HUES48 (cell line): Measurements from ENCODE around the gene ZNF805.

Source experiments
- H3K27ac ChIP-seq: one replicate; pipeline ENCODE4 v1.7.0; 2013; ENCODE audit warnings: low read depth, low read length, inconsistent platforms
- H3K27me3 ChIP-seq: 2 replicates; pipeline ENCODE4 v1.6.1; 2013; ENCODE audit warnings: mild to moderate bottlenecking, low read length; ENCODE audit not compliant: control insufficient read depth, insufficient read depth
- H3K36me3 ChIP-seq: 2 replicates; pipeline ENCODE4 v1.6.1; 2013; ENCODE audit warnings: low read length; ENCODE audit not compliant: control insufficient read depth, insufficient read depth
- H3K4me1 ChIP-seq: 2 replicates; pipeline ENCODE4 v1.6.1; 2013; ENCODE audit warnings: mild to moderate bottlenecking, low read length; ENCODE audit not compliant: control insufficient read depth, insufficient read depth
- H3K4me3 ChIP-seq: 2 replicates; pipeline ENCODE4 v1.5.1; 2013; ENCODE audit warnings: mild to moderate bottlenecking, low read depth, low read length
- H3K9ac ChIP-seq: 2 replicates; pipeline ENCODE4 v1.6.1; 2013; ENCODE audit warnings: mild to moderate bottlenecking, low read depth, low read length, moderate library complexity
- H3K9me3 ChIP-seq: 2 replicates; pipeline ENCODE4 v1.6.1; 2013; ENCODE audit warnings: low read length; ENCODE audit not compliant: control insufficient read depth, insufficient read depth

ZNF805 gene

DNA sequence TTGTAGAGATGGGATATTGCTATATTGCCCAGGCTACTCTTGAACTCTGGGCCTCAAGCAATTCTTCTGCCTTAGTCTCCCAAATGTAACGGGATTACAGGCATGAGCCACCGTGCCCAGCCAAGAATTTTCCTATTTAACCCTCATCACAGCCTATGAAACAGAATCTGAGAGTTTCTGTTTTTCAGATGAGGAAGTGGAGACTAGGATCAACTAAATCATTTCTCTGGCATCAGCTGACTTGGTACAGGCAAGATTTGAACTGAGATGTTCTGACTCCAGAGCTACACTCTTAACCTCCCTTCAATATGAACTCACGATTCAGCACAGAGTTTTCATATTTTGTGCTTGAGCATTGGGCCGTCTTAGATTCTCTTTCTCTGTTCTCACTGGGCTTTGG is 47.9 kb downstream of the ZNF805 start:
- Histone ChIP-seq H3K9me3 (no peaks in the 10 kb centered on the region), H3K27me3 (no peaks in the 10 kb centered on the region), H3K4me1 (no peaks in the 10 kb centered on the region), H3K36me3 (peaks cover 91% of the 10 kb centered on the region), H3K9ac (no peak overlapping the region), H3K4me3 (no peak overlapping the region), H3K27ac (no peak overlapping the region)

DNA sequence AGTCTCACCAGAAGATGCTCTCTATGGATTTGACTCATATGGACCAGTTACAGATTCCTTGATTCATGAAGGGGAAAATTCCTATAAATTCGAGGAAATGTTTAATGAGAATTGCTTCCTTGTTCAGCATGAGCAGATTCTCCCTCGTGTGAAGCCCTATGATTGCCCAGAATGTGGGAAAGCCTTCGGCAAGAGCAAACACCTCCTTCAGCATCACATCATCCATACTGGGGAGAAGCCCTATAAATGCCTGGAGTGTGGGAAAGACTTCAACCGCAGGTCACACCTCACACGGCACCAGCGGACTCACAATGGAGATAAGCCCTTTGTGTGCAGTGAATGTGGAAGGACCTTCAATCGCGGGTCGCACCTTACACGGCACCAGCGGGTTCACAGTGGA is 50.5 kb downstream of the ZNF805 start:
- no peak overlapping the region for H3K4me3 ChIP-seq
- no peak overlapping the region for H3K9ac ChIP-seq
- no peaks in the 10 kb centered on the region for H3K27me3 ChIP-seq
- H3K9me3 ChIP-seq: no peaks in the 10 kb centered on the region
- no peak overlapping the region for H3K27ac ChIP-seq
- H3K4me1 ChIP-seq: no peaks in the 10 kb centered on the region
- H3K36me3 ChIP-seq: peaks cover 84% of the 10 kb centered on the region

DNA sequence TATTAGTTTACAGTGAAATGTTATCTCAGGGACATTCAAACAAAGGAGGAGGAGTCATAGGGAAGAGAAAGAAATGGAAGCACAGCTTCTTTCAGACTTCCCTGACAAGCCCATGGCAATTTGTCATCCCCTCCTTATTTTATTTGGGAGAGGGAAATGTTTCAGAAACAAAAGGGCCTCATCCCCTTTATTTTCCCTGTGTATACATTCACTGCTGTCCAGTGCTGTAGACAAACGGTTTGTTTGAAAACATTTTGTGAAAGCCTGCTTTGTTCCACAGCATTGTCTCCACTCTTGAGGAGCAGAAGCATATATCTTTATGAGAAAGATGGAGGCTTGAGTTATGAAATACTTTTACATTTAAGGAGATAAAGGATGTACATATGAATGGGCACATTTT is 52.1 kb downstream of the ZNF805 start:
- H3K36me3 ChIP-seq: peaks cover 83% of the 10 kb centered on the region
- H3K27me3 ChIP-seq: no peaks in the 10 kb centered on the region
- no peaks in the 10 kb centered on the region for H3K9me3 ChIP-seq
- H3K27ac ChIP-seq: no peak overlapping the region
- H3K4me3 ChIP-seq: no peak overlapping the region
- H3K4me1 ChIP-seq: no peaks in the 10 kb centered on the region
- H3K9ac ChIP-seq: no peak overlapping the region

DNA sequence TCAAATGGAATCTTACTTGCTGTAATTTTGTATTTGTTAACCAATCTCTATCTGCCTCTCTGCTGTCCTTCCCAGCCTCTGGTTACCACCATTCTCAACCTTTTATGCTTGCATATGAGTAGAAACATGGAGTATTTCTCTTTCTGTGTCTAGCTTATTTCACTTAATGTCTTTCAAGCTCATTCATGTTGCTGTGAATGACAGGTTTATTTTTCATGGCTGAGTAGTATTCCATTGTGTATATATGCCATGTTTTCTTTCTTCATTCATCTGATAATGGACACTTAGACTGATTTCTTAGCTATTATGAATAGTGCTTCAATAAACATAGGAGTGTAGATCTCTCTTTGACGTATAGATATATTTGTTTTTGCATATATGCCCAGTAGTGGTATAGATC is 53.3 kb downstream of the ZNF805 start:
- Histone ChIP-seq H3K27ac (no peak overlapping the region), H3K4me1 (no peaks in the 10 kb centered on the region), H3K9ac (no peak overlapping the region), H3K36me3 (peaks cover 77% of the 10 kb centered on the region), H3K4me3 (no peak overlapping the region), H3K9me3 (no peaks in the 10 kb centered on the region), H3K27me3 (no peaks in the 10 kb centered on the region)

DNA sequence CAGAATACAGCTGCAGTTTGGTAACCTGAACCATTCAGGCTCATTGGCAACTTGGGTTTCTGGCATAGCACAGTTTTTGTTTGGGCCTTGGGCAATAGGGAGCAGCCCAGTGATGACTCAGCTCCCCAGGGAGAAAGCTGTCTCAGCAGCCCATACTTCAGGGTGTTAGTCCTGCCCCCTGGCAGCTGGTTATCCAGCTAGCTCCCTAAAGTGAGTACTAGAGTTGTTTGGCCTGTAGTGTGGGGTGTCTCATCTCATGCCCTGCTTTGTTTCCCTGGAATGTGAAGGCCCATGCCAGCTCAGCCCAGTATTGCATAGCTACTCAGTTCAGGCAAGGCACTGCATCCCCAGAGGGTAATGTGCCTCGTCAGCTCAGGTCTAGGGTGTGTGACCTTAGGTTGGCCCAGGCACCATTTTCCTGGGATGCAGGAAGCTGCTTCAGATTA is 61.6 kb downstream of the ZNF805 start:
- Histone ChIP-seq H3K27ac (peak overlapping the region; percentile 7), H3K9ac (no peak overlapping the region), H3K4me1 (no peaks in the 10 kb centered on the region), H3K27me3 (no peaks in the 10 kb centered on the region), H3K9me3 (no peaks in the 10 kb centered on the region), H3K36me3 (peaks cover 43% of the 10 kb centered on the region), H3K4me3 (no peak overlapping the region)

DNA sequence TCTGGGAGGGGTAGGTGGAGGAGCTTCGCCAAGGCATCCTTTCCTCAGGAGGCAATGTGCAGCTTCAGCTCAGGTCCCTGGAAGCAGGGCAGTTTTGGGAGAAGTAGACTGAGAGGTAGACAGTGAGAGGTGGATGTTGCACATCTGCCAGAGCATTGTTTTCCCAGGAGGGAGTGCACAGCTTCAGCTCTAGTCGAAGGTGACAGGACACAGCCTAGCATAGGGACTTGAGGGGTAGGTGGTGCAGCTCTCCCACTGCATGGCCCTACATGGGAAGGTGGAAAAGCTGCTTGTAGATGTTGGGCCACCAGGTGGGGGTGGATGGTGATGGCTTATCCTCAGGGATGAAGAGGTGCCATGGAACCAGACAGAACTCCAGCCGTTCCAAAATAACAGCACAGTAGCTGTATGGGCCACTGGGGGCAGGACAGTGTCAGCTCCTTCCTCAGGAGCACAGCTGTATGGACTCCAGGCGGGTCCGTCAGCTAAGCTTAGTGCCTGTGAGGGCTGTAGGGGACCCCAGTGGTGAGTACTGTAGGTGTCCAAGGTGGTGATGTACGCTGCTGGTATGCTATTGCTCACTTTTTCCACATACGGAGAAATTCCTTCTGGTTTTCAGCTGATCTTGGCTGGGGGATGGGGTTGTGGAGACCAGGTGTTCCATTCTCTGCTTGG is 62.4 kb downstream of the ZNF805 start:
- Histone ChIP-seq H3K36me3 (peaks cover 35% of the 10 kb centered on the region; the same call in 1 of the 2 replicates), H3K27me3 (no peaks in the 10 kb centered on the region), H3K4me3 (no peak overlapping the region), H3K9me3 (no peaks in the 10 kb centered on the region), H3K27ac (peak overlapping the region; percentile 7), H3K4me1 (no peaks in the 10 kb centered on the region), H3K9ac (no peak overlapping the region)
